H9 (cell line): ENCODE measurements around the gene CAV2. TPM values are rescaled to one million over a fixed set of nuclear protein-coding genes. Genes with fewer than 3 reads are reported as not detected.

Experiments
- DNase-seq: peaks from one replicate; pipeline ENCODE4 v3.0.0-alpha.2; 2017
- H2AFZ ChIP-seq: one replicate; pipeline ENCODE4 v1.6.1; 2013; ENCODE audit warnings: mild to moderate bottlenecking, low read length, control low read depth, moderate library complexity
- H2AK5ac ChIP-seq: 2 replicates; pipeline ENCODE4 v1.6.1; 2013; ENCODE audit warnings: low read length, control low read depth, mixed read lengths; ENCODE audit not compliant: insufficient read length
- H2BK120ac ChIP-seq: one replicate; pipeline ENCODE4 v1.6.1; 2013; ENCODE audit warnings: low read depth, mild to moderate bottlenecking, low read length, control low read depth, inconsistent platforms; ENCODE audit not compliant: poor library complexity, severe bottlenecking
- H2BK12ac ChIP-seq: 2 replicates; pipeline ENCODE4 v1.6.1; 2013; ENCODE audit warnings: low read length, control low read depth, mixed read lengths, low read depth; ENCODE audit not compliant: insufficient read length
- H2BK15ac ChIP-seq: 2 replicates; pipeline ENCODE4 v1.6.1; 2013; ENCODE audit warnings: low read depth, low read length, control low read depth
- H2BK20ac ChIP-seq: one replicate; pipeline ENCODE4 v1.6.1; 2013; ENCODE audit warnings: low read depth, mild to moderate bottlenecking, low read length, control low read depth, inconsistent platforms; ENCODE audit not compliant: poor library complexity, severe bottlenecking
- H2BK5ac ChIP-seq: 2 replicates; pipeline ENCODE4 v1.6.1; 2013; ENCODE audit warnings: low read length, control low read depth, mixed read lengths; ENCODE audit not compliant: insufficient read length
- H3K14ac ChIP-seq: 2 replicates; pipeline ENCODE4 v1.6.1; 2013; ENCODE audit warnings: low read length, control low read depth; ENCODE audit not compliant: insufficient read depth
- H3K18ac ChIP-seq: 2 replicates; pipeline ENCODE4 v1.6.1; 2013; ENCODE audit warnings: low read depth, mild to moderate bottlenecking, mixed read lengths, low read length, control low read depth; ENCODE audit not compliant: insufficient read length
- H3K23ac ChIP-seq: 2 replicates; pipeline ENCODE4 v1.6.1; 2013; ENCODE audit warnings: low read length, control low read depth, mixed read lengths, low read depth; ENCODE audit not compliant: insufficient read length
- H3K23me2 ChIP-seq: 2 replicates; pipeline ENCODE4 v1.6.1; 2013; ENCODE audit warnings: low read depth, mild to moderate bottlenecking, mixed read lengths, low read length, control low read depth; ENCODE audit not compliant: insufficient read length, poor library complexity, severe bottlenecking
- H3K27ac ChIP-seq: 2 replicates; pipeline ENCODE4 v1.5.1; 2013; ENCODE audit warnings: low read length, control low read depth, mixed read lengths, low read depth; ENCODE audit not compliant: insufficient read length
- H3K27me3 ChIP-seq: 2 replicates; pipeline ENCODE4 v1.6.1; 2013; ENCODE audit warnings: low read length, control low read depth, inconsistent platforms; ENCODE audit not compliant: insufficient read depth
- H3K4ac ChIP-seq: 2 replicates; pipeline ENCODE4 v1.6.1; 2013; ENCODE audit warnings: low read depth, mild to moderate bottlenecking, control low read depth, inconsistent platforms, low read length, moderate library complexity
- H3K4me1 ChIP-seq: 2 replicates; pipeline ENCODE4 v1.6.1; 2013; ENCODE audit warnings: low read length, control low read depth, inconsistent platforms; ENCODE audit not compliant: insufficient read depth
- H3K4me2 ChIP-seq: 2 replicates; pipeline ENCODE4 v1.6.1; 2013; ENCODE audit warnings: low read length, control low read depth, mixed read lengths; ENCODE audit not compliant: insufficient read length, insufficient read depth
- H3K56ac ChIP-seq: 2 replicates; pipeline ENCODE4 v1.6.1; 2013; ENCODE audit warnings: low read depth, mild to moderate bottlenecking, mixed read lengths, low read length, control low read depth; ENCODE audit not compliant: insufficient read length
- H3K79me1 ChIP-seq: 2 replicates; pipeline ENCODE4 v1.6.1; 2013; ENCODE audit warnings: low read depth, mild to moderate bottlenecking, moderate library complexity, low read length, control low read depth, inconsistent platforms; ENCODE audit not compliant: insufficient read depth, poor library complexity, severe bottlenecking
- H3K79me2 ChIP-seq: 2 replicates; pipeline ENCODE4 v1.6.1; 2013; ENCODE audit warnings: low read length, control low read depth, inconsistent platforms; ENCODE audit not compliant: insufficient read depth
- H3K9ac ChIP-seq: 2 replicates; pipeline ENCODE4 v1.6.1; 2013; ENCODE audit warnings: low read length, control low read depth, mixed read lengths; ENCODE audit not compliant: insufficient read length; ENCODE audit errors: extremely low read depth
- H3K9me3 ChIP-seq: one replicate; pipeline ENCODE4 v1.6.1; 2013; ENCODE audit warnings: low read depth, low read length, inconsistent platforms; ENCODE audit not compliant: control insufficient read depth
- H3T11ph ChIP-seq: one replicate; pipeline ENCODE4 v1.6.1; 2013; ENCODE audit warnings: mild to moderate bottlenecking, low read length, control low read depth, inconsistent platforms
- H4K20me1 ChIP-seq: one replicate; pipeline ENCODE4 v1.6.1; 2013; ENCODE audit not compliant: control insufficient read depth, insufficient read length, insufficient read depth
- H4K5ac ChIP-seq: 2 replicates; pipeline ENCODE4 v1.6.1; 2013; ENCODE audit warnings: low read depth, mild to moderate bottlenecking, mixed read lengths, low read length, control low read depth; ENCODE audit not compliant: insufficient read length
- H4K8ac ChIP-seq: replicated peaks from 2 replicates; pipeline ENCODE4 v1.6.1; 2013; ENCODE audit warnings: low read length, control low read depth, mixed read lengths, low read depth; ENCODE audit not compliant: insufficient read length
- H4K91ac ChIP-seq: 2 replicates; pipeline ENCODE4 v1.6.1; 2013; ENCODE audit warnings: low read depth, mild to moderate bottlenecking, moderate library complexity, mixed read lengths, low read length, control low read depth; ENCODE audit not compliant: insufficient read length
- H3K27ac Mint-ChIP-seq, 3 experiments: 2 replicates in 2 of 3; 3 replicates in 1 of 3; pipeline ENCODE4 v1.8.0; 2020 to 2021; ENCODE audit warnings: mixed read lengths in 3 of 3, mild to moderate bottlenecking in 1 of 3, moderate library complexity in 1 of 3
- H3K27me3 Mint-ChIP-seq: 2 replicates; pipeline ENCODE4 v1.8.0; 2021; ENCODE audit warnings: low read depth, mild to moderate bottlenecking, moderate library complexity, mixed read lengths
- H3K36me3 Mint-ChIP-seq, 3 experiments: 2 replicates in 2 of 3; 3 replicates in 1 of 3; pipeline ENCODE4 v1.8.0; 2020 to 2021; ENCODE audit warnings: low read depth in 3 of 3, mixed read lengths in 3 of 3; ENCODE audit not compliant: insufficient read depth in 1 of 3
- H3K4me1 Mint-ChIP-seq, 2 experiments: 2 replicates each; pipeline ENCODE4 v1.8.0; 2020; ENCODE audit warnings: mixed read lengths in 2 of 2
- H3K4me3 Mint-ChIP-seq, 2 experiments: 2 replicates in 1 of 2; 3 replicates in 1 of 2; pipeline ENCODE4 v1.8.0; 2020 to 2021; ENCODE audit warnings: mild to moderate bottlenecking in 2 of 2, mixed read lengths in 2 of 2, moderate library complexity in 1 of 2
- H3K9me3 Mint-ChIP-seq, 2 experiments: 2 replicates in 1 of 2; 3 replicates in 1 of 2; pipeline ENCODE4 v1.8.0; 2020; ENCODE audit warnings: mild to moderate bottlenecking in 2 of 2, mixed read lengths in 2 of 2, moderate library complexity in 1 of 2
- WGBS: extraction: QIAGEN DNeasy Blood & Tissue Kit; methylation state at CpG from one replicate; pipeline ENCODE4 v1.1.7; 2013; ENCODE audit warnings: missing lambda C conversion rate, low lambda C conversion rate, mixed read lengths; ENCODE audit not compliant: insufficient read length; ENCODE audit errors: extremely low coverage; 5-methylcytosine and 5-hydroxymethylcytosine counted together
- total RNA-seq: library from RNA; stranded (reverse); gene quantifications from 2 replicates; pipeline ENCODE4 v1.2.1, GENCODE V29; 2021
- TF ChIP-seq, protein P1 (sequence below): fragments of 200-600 bp; sonication (generic); conservative IDR thresholded peaks from 3 replicates; pipeline ENCODE4 v1.8.0; 2021; ENCODE audit warnings: antibody characterized with exemption, mild to moderate bottlenecking

CAV2 gene
- total RNA-seq, 1 experiment from 2014 or later = 3.7 TPM

DNA sequence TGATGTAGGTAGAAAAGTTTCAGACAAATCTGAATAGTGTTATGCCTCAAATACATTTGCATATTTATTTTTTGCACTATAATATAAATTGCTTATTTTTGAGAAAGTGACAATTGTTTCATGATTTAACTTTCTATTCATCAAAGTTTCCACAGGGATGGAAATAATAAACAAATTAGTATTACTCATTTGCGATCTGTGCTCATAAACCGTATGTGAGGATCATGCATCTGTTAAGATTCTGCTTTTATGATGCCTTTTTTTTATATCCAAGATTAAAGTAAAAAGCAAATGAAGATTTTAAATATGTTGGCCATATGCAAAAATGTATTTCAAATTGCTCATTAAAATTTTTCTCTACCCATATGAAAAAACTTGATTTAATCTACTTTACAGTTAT, 45.2 kb upstream of the CAV2 start:
- H3K9me3 ChIP-seq = no peaks in the 10 kb centered on the region
- TF ChIP-seq, protein P1, sequence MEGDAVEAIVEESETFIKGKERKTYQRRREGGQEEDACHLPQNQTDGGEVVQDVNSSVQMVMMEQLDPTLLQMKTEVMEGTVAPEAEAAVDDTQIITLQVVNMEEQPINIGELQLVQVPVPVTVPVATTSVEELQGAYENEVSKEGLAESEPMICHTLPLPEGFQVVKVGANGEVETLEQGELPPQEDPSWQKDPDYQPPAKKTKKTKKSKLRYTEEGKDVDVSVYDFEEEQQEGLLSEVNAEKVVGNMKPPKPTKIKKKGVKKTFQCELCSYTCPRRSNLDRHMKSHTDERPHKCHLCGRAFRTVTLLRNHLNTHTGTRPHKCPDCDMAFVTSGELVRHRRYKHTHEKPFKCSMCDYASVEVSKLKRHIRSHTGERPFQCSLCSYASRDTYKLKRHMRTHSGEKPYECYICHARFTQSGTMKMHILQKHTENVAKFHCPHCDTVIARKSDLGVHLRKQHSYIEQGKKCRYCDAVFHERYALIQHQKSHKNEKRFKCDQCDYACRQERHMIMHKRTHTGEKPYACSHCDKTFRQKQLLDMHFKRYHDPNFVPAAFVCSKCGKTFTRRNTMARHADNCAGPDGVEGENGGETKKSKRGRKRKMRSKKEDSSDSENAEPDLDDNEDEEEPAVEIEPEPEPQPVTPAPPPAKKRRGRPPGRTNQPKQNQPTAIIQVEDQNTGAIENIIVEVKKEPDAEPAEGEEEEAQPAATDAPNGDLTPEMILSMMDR = no peak
- no peak for DNase-seq
- H3K27me3 Mint-ChIP-seq = 0 out of 2 replicates have a peak, but pooled peaks cover 3% of the 10 kb centered on the region
- no peak overlapping the region for H3K56ac ChIP-seq
- H3K9ac ChIP-seq = no peak overlapping the region
- no peak overlapping the region for H3K18ac ChIP-seq
- no peak overlapping the region for H3T11ph ChIP-seq
- H3K23me2 ChIP-seq = no peaks in the 10 kb centered on the region
- no peak overlapping the region for H3K27ac Mint-ChIP-seq
- no peak overlapping the region for H2AK5ac ChIP-seq
- H4K20me1 ChIP-seq = no peaks in the 10 kb centered on the region
- H3K4me3 Mint-ChIP-seq = no peak overlapping the region
- WGBS = no CpG with 5 or more reads among the region's 2 CpGs
- H3K27ac ChIP-seq = no peak overlapping the region
- H3K4me1 ChIP-seq = no peaks in the 10 kb centered on the region
- H4K91ac ChIP-seq = no peak overlapping the region
- H4K8ac ChIP-seq = no peak overlapping the region
- H3K36me3 Mint-ChIP-seq = no peaks in the 10 kb centered on the region
- no peaks in the 10 kb centered on the region for H3K79me2 ChIP-seq
- no peak overlapping the region for H3K4me2 ChIP-seq
- no peak overlapping the region for H4K5ac ChIP-seq
- H2AFZ ChIP-seq = no peak overlapping the region
- H3K4ac ChIP-seq = no peak overlapping the region
- no peak overlapping the region for H2BK5ac ChIP-seq
- no peak overlapping the region for H3K14ac ChIP-seq
- H2BK12ac ChIP-seq = no peak overlapping the region
- no peak overlapping the region for H2BK20ac ChIP-seq
- H3K9me3 Mint-ChIP-seq = no peaks in the 10 kb centered on the region
- H3K79me1 ChIP-seq = no peaks in the 10 kb centered on the region
- H3K23ac ChIP-seq = no peak overlapping the region
- H2BK120ac ChIP-seq = no peak overlapping the region
- no peaks in the 10 kb centered on the region for H3K27me3 ChIP-seq
- no peak overlapping the region for H2BK15ac ChIP-seq
- H3K4me1 Mint-ChIP-seq = no peaks in the 10 kb centered on the region; a peak in 1 of 4 replicates
